Chondrocyte (in vitro differentiated cells): Measurements from ENCODE around the gene GALNT9. TPM values are rescaled to one million over a fixed set of nuclear protein-coding genes. Genes with fewer than 3 reads are reported as not detected.

Experiments
- DNase-seq: peaks from one replicate; pipeline ENCODE4 v3.0.0; 2021; ENCODE audit warnings: mixed read lengths, low spot score
- H3K27ac Mint-ChIP-seq: one replicate; pipeline ENCODE4 v1.8.0; 2021; ENCODE audit warnings: mild to moderate bottlenecking, moderate library complexity, mixed read lengths; ENCODE audit not compliant: unreplicated experiment
- H3K27me3 Mint-ChIP-seq: 2 replicates; pipeline ENCODE4 v1.8.0; 2021; ENCODE audit warnings: low read depth, mixed read lengths
- H3K36me3 Mint-ChIP-seq: 2 replicates; pipeline ENCODE4 v1.8.0; 2021; ENCODE audit warnings: low read depth, mixed read lengths
- H3K4me1 Mint-ChIP-seq: 2 replicates; pipeline ENCODE4 v1.8.0; 2021; ENCODE audit warnings: low read depth, mild to moderate bottlenecking, mixed read lengths
- H3K4me3 Mint-ChIP-seq: one replicate; pipeline ENCODE4 v1.8.0; 2021; ENCODE audit warnings: mild to moderate bottlenecking, moderate library complexity, mixed read lengths; ENCODE audit not compliant: unreplicated experiment
- H3K9me3 Mint-ChIP-seq: 2 replicates; pipeline ENCODE4 v1.8.0; 2021; ENCODE audit warnings: low read depth, mixed read lengths
- CTCF ChIP-seq: fragments of 200-600 bp; sonication (generic); IDR thresholded peaks from 2 replicates; pipeline ENCODE4 v1.5.0; 2021; ENCODE audit warnings: antibody characterized with exemption, mild to moderate bottlenecking, moderate library complexity
- total RNA-seq: library from RNA; stranded (reverse); gene quantifications from 3 replicates; pipeline ENCODE4 v1.2.1, GENCODE V29; 2021

The GALNT9 gene
- total RNA-seq, 1 donor from 2014 or later, result not detected

DNA sequence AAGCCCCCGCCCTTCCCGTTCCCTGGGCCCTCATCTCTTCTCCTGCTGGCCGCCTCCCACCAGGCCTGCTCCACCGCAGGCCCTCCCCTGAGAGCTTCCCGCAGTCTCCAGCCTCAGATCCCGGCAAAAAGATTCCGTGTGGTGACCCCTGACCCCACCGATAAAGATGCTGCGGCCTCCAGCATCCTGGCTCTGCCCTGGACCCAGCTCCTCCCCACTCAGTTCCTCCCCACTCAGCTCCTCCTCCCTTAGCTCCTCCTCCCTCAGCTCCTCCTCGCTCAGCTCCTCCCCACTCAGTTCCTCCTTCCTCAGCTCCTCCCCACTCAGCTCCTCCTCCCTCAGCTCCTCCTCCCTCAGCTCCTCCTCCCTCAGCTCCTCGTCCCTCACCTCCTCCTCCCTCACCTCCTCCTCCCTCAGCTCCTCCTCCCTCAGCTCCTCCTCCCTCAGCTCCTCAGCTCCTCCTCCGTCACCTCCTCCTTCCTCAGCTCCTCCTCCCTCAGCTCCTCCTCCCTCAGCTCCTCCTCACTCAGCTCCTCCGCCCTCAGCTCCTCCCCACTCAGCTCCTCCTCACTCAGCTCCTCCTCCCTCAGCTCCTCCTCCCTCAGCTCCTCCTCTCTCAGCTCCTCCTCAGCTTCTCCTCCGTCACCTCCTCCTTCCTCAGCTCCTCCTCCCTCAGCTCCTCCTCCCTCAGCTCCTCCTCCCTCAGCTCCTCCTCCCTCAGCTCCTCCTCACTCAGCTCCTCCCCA, 168.2 kb downstream of the GALNT9 start:
- no peak for DNase-seq
- TF ChIP-seq CTCF, result no peak
- H3K36me3 Mint-ChIP-seq, result no peaks in the 10 kb centered on the region

GRCh38 chr12:132160601-132161035, 168.8 kb downstream of the GALNT9 start:
- H3K27me3 Mint-ChIP-seq, result peaks cover 13% of the 10 kb centered on the region
- peaks cover 14% of the 10 kb centered on the region for H3K4me1 Mint-ChIP-seq
- H3K4me3 Mint-ChIP-seq, result no peak overlapping the region
- DNase-seq, result peak; percentile 78
- H3K27ac Mint-ChIP-seq, result no peak overlapping the region
- H3K9me3 Mint-ChIP-seq, result no peaks in the 10 kb centered on the region
- no peaks in the 10 kb centered on the region for H3K36me3 Mint-ChIP-seq
- no peak for TF ChIP-seq CTCF

More for the DNA sequence above, 168.2 kb downstream of the GALNT9 start:
- H3K27ac Mint-ChIP-seq, result no peak overlapping the region
- no peaks in the 10 kb centered on the region for H3K9me3 Mint-ChIP-seq
- H3K27me3 Mint-ChIP-seq, result peaks cover 13% of the 10 kb centered on the region
- no peak overlapping the region for H3K4me3 Mint-ChIP-seq
- H3K4me1 Mint-ChIP-seq, result peaks cover 14% of the 10 kb centered on the region

DNA sequence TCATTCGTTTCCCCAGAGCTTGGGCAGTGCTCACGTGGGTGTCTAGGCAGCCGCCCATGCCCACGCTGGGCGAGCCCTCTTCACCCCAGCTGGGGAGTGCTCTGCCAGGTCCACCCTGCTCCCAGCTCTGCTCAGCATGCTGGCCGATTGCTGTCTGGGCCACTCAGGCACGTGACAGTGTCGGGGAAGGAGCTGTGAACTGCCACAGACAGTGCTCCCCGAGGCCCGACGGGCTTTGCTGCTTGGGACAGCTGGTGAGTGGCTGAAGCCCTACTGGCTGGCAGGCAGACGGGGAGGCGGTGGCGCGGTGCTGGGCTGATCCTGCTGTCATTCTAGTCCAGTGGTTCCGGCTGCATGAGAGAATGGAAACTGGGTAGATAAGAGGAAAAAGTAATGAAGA, 169.4 kb downstream of the GALNT9 start:
- DNase-seq, result no peak
- no peaks in the 10 kb centered on the region for H3K36me3 Mint-ChIP-seq
- H3K27ac Mint-ChIP-seq, result no peak overlapping the region
- TF ChIP-seq CTCF, result no peak
- no peak overlapping the region for H3K4me3 Mint-ChIP-seq
- no peaks in the 10 kb centered on the region for H3K9me3 Mint-ChIP-seq
- H3K4me1 Mint-ChIP-seq, result peaks cover 14% of the 10 kb centered on the region
- H3K27me3 Mint-ChIP-seq, result peaks cover 13% of the 10 kb centered on the region

GRCh38 chr12:132159555-132160003, 169.8 kb downstream of the GALNT9 start:
- Mint-ChIP-seq H3K36me3 (no peaks in the 10 kb centered on the region), H3K4me3 (no peak overlapping the region), H3K9me3 (no peaks in the 10 kb centered on the region), H3K4me1 (peaks cover 14% of the 10 kb centered on the region), H3K27ac (no peak overlapping the region), H3K27me3 (peaks cover 12% of the 10 kb centered on the region)
- no peak for TF ChIP-seq CTCF
- DNase-seq, result no peak

- Mint-ChIP-seq H3K4me1 (peaks cover 14% of the 10 kb centered on the region), H3K27ac (no peak overlapping the region), H3K4me3 (no peak overlapping the region), H3K36me3 (no peaks in the 10 kb centered on the region), H3K27me3 (peaks cover 6% of the 10 kb centered on the region), H3K9me3 (no peaks in the 10 kb centered on the region)
- DNase-seq, result peak; percentile 93
- no peak for TF ChIP-seq CTCF
These were observed 170.5 kb downstream of the GALNT9 start for GRCh38 chr12:132158677-132159554.
